HCT116 (cell line): ENCODE results near the gene PAQR6. TPM values are rescaled to one million over a fixed set of nuclear protein-coding genes. Genes with fewer than 3 reads are reported as not detected.
"Not testable (repeated sequence)": the region's sequence is repeated elsewhere in the genome, so short reads cannot be mapped to it uniquely, and the experiment has no call there.

Source experiments
- ATAC-seq: fragments of 200-7000 bp; cut with Tn5 transposase; 2 replicates; pipeline ENCODE4 v1.9.1; 2020; ENCODE audit warnings: mild to moderate bottlenecking, moderate library complexity
- BruUV-seq: library from RNA; stranded (reverse); fragments of 400-500 nt; replicated peaks from 2 replicates; lab custom pipeline; 2021; lab: Mats Ljungman, UMichigan
- CTCF ChIA-PET: fragments of 300-600 bp; sonication (Branson Sonifier 250); formaldehyde crosslinking; loops from one replicate; lab custom pipeline; 2021; ENCODE audit warnings: antibody characterized with exemption; lab: Charles Lee
- POLR2A ChIA-PET: fragments of 300-600, 350-600 bp; sonication (Branson Sonifier 250); formaldehyde crosslinking; loops from one replicate; lab custom pipeline; 2021; ENCODE audit warnings: antibody characterized with exemption; lab: Charles Lee
- RAD21 ChIA-PET, 2 experiments: fragments of 300-600 bp; sonication (Branson Sonifier 250); formaldehyde crosslinking; loops; one replicate each; lab custom pipeline; 2023; ENCODE audit warnings: low total read pairs in 2 of 2; ENCODE audit not compliant: uncharacterized antibody in 2 of 2, unreplicated experiment in 2 of 2, low non-redundant PET in 1 of 2; lab: Charles Lee
- DNase-seq: peaks from one replicate; pipeline ENCODE4 v3.0.0-alpha.2; 2010; ENCODE audit warnings: low read depth, low spot score
- H2AFZ ChIP-seq: fragments of 200-600 bp; shearing (Covaris generic), sonication (generic); 2 replicates; pipeline ENCODE4 v1.6.1; 2017; ENCODE audit warnings: low read depth, mixed run types, mixed read lengths, antibody characterized with exemption, low read length; ENCODE audit not compliant: poor library complexity, severe bottlenecking
- H3K27ac ChIP-seq: 2 replicates; pipeline ENCODE4 v1.5.1; 2012; ENCODE audit warnings: low read depth, low read length
- H3K27me3 ChIP-seq: fragments of 200-600 bp; sonication (generic); 2 replicates; pipeline ENCODE4 v1.6.1; 2016; ENCODE audit warnings: mixed run types, low read length, mixed read lengths; ENCODE audit not compliant: insufficient read depth
- H3K36me3 ChIP-seq, 2 experiments: fragments of 200-500 bp in 1 of 2; fragments of 200-600 bp in 1 of 2; sonication (Bioruptor generic) in 1 of 2; sonication (generic) in 1 of 2; 2 replicates each; pipeline versions ENCODE4 v1.5.1 to v1.6.1; 2014 to 2016; ENCODE audit warnings: low read length in 2 of 2, inconsistent platforms in 1 of 2, mixed read lengths in 1 of 2, mixed run types in 1 of 2; ENCODE audit not compliant: insufficient read depth in 2 of 2, control insufficient read depth in 1 of 2
- H3K4me1 ChIP-seq, 2 experiments: fragments of 200-600 bp in 1 of 2; sonication (generic) in 1 of 2; 2 replicates each; pipeline versions ENCODE4 v1.5.1 to v1.6.1; 2012 to 2017; ENCODE audit warnings: low read length in 2 of 2, inconsistent platforms in 1 of 2, mild to moderate bottlenecking in 1 of 2, mixed read lengths in 1 of 2, mixed run types in 1 of 2, moderate library complexity in 1 of 2; ENCODE audit not compliant: insufficient read depth in 2 of 2, control insufficient read depth in 1 of 2
- H3K4me2 ChIP-seq: fragments of 200-600 bp; sonication (generic); 2 replicates; pipeline ENCODE4 v1.6.1; 2017; ENCODE audit warnings: mixed run types, low read length, mixed read lengths
- H3K4me3 ChIP-seq, 2 experiments: fragments of 200-600 bp in 1 of 2; sonication (generic) in 1 of 2; replicated peaks in 1 of 2; 2 replicates each; pipeline ENCODE4 v1.5.1; 2011 to 2016; ENCODE audit warnings: low read length in 2 of 2, control low read depth in 1 of 2, low read depth in 1 of 2, mild to moderate bottlenecking in 1 of 2, mixed read lengths in 1 of 2, mixed run types in 1 of 2
- H3K79me2 ChIP-seq: fragments of 200-600 bp; sonication (generic); 2 replicates; pipeline ENCODE4 v1.6.1; 2017; ENCODE audit warnings: mild to moderate bottlenecking, mixed run types, low read length, moderate library complexity, mixed read lengths; ENCODE audit not compliant: insufficient read depth
- H3K9ac ChIP-seq: fragments of 200-600 bp; sonication (generic); 2 replicates; pipeline ENCODE4 v1.6.1; 2016; ENCODE audit warnings: low read length, mixed read lengths
- H3K9me2 ChIP-seq: fragments of 200-600 bp; sonication (generic), shearing (Covaris generic); 2 replicates; pipeline ENCODE4 v1.6.1; 2017; ENCODE audit warnings: mixed run types, mild to moderate bottlenecking, moderate library complexity; ENCODE audit not compliant: insufficient read depth
- H3K9me3 ChIP-seq, 2 experiments: fragments of 200-500 bp in 1 of 2; fragments of 200-600 bp in 1 of 2; sonication (Bioruptor generic) in 1 of 2; sonication (generic) in 1 of 2; 2 replicates each; pipeline ENCODE4 v1.6.1; 2014 to 2017; ENCODE audit warnings: low read length in 2 of 2, mixed read lengths in 2 of 2, inconsistent platforms in 1 of 2, low read depth in 1 of 2, mild to moderate bottlenecking in 1 of 2, mixed run types in 1 of 2, moderate library complexity in 1 of 2; ENCODE audit not compliant: control insufficient read depth in 1 of 2, insufficient read depth in 1 of 2
- H4K20me1 ChIP-seq: fragments of 200-600 bp; sonication (generic), shearing (Covaris generic); 2 replicates; pipeline ENCODE4 v1.6.1; 2017; ENCODE audit warnings: mixed run types, mild to moderate bottlenecking, moderate library complexity; ENCODE audit not compliant: insufficient read depth
- FOSL1 ChIP-seq: IDR thresholded peaks from 2 replicates; pipeline ENCODE4 v1.6.1; 2012; ENCODE audit warnings: low read depth
- SIN3A ChIP-seq: IDR thresholded peaks from 2 replicates; pipeline ENCODE4 v1.6.1; 2012; ENCODE audit warnings: low read depth
- SP1 ChIP-seq: IDR thresholded peaks from 2 replicates; pipeline ENCODE4 v1.6.1; 2012; ENCODE audit warnings: low read depth
- SRF ChIP-seq: IDR thresholded peaks from 2 replicates; pipeline ENCODE4 v1.6.1; 2012; ENCODE audit warnings: low read depth
- TCF7L2 ChIP-seq: IDR thresholded peaks from 2 replicates; pipeline ENCODE4 v1.7.0; 2011; ENCODE audit warnings: borderline replicate concordance, inconsistent platforms; ENCODE audit not compliant: insufficient read depth, insufficient read length; ENCODE audit errors: extremely low read depth
- ZFX ChIP-seq: fragments of 450-650 bp; IDR thresholded peaks from 2 replicates; pipeline ENCODE4 v1.6.1; 2017
- ZNF274 ChIP-seq: fragments of 200-500 bp; sonication (Bioruptor generic); IDR thresholded peaks from 2 replicates; pipeline ENCODE4 v1.6.1; 2014; ENCODE audit warnings: mild to moderate bottlenecking, low read depth, low read length, inconsistent platforms
- intact Hi-C: fragments of 100-400 bp; cut with micrococcal nuclease; formaldehyde crosslinking; loops from 2 replicates; pipeline ENCODE4 v1.10.0; 2022
- total RNA-seq: library from RNA; stranded (reverse); gene quantifications from one replicate; pipeline ENCODE4 v1.2.1, GENCODE V29; 2021; ENCODE audit not compliant: unreplicated experiment
- TF ChIP-seq, protein P1 (sequence below), 3 experiments: fragments of 200-600 bp in 1 of 3; sonication (generic) in 1 of 3; IDR thresholded peaks in 2 of 3; conservative IDR thresholded peaks in 1 of 3; 2 replicates each; pipeline ENCODE4 v1.5.1; 2012 to 2017; ENCODE audit warnings: low read depth in 2 of 3, low read length in 2 of 3, antibody characterized with exemption in 1 of 3, borderline replicate concordance in 1 of 3, control low read depth in 1 of 3, mild to moderate bottlenecking in 1 of 3, mixed read lengths in 1 of 3, mixed run types in 1 of 3, moderate library complexity in 1 of 3; ENCODE audit not compliant: insufficient read depth in 1 of 3
- TF ChIP-seq, protein P2 (sequence below): IDR thresholded peaks from 2 replicates; pipeline ENCODE4 v1.6.1; 2012
- TF ChIP-seq, protein P3 (sequence below): IDR thresholded peaks from 2 replicates; pipeline ENCODE4 v1.6.1; 2011; ENCODE audit warnings: mild to moderate bottlenecking, low read length, moderate library complexity; ENCODE audit not compliant: insufficient replicate concordance; ENCODE audit errors: extremely low read depth

Gene PAQR6
- total RNA-seq, 1 experiment from 2014 or later, result 10.9 TPM

DNA sequence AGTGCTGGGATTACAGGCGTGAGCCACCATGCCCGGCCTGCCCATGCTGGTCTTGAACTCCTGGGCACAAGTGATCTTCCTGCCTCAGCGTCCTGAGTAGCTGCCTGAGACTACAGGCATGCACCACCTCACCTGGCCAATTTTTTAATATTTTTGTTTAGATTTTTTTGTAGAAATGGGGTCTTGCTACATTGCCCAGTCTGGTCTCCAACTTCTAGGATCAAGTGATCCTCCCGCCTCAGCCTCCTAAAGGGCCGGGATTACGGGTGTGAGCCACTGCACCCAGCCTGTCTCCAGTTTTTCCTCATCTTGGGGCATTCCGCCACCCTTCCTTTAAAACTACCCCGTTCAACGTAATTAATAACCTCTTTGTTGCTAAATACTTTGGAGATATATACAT, 27.6 kb downstream of the PAQR6 start (continued):
- TF ChIP-seq, protein P1, sequence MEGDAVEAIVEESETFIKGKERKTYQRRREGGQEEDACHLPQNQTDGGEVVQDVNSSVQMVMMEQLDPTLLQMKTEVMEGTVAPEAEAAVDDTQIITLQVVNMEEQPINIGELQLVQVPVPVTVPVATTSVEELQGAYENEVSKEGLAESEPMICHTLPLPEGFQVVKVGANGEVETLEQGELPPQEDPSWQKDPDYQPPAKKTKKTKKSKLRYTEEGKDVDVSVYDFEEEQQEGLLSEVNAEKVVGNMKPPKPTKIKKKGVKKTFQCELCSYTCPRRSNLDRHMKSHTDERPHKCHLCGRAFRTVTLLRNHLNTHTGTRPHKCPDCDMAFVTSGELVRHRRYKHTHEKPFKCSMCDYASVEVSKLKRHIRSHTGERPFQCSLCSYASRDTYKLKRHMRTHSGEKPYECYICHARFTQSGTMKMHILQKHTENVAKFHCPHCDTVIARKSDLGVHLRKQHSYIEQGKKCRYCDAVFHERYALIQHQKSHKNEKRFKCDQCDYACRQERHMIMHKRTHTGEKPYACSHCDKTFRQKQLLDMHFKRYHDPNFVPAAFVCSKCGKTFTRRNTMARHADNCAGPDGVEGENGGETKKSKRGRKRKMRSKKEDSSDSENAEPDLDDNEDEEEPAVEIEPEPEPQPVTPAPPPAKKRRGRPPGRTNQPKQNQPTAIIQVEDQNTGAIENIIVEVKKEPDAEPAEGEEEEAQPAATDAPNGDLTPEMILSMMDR (IDR thresholded peaks at IDR 0.05 in 2 of 3, conservative IDR thresholded peaks at IDR 0.05 in 1 of 3; ENCODE audit: borderline replicate concordance in 1 of 3, insufficient read depth in 1 of 3, low read depth in 2 of 3, low read length in 2 of 3), result no peak
- TF ChIP-seq SRF, result no peak

DNA sequence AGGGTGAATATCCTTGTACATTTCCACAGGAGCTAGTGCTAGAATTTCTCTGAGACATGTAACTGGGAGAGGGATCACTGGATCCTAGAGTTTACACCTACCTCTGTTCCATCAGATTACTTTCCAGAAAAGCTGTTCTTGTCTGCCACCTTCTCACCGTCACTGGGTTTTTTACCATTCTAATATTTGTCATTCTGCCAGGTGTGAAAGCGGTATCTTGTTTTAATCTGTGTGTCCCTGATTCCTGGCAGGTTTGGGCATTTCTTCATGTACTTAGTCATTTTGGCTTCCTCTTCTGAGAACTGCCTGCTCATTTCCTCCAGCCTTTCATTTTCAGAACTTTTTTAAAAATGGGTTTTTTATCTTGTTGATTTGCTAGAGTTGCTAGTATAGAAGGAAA, 30.0 kb downstream of the PAQR6 start:
- H3K4me2 ChIP-seq, result no peak overlapping the region
- peaks cover 40% of the 10 kb centered on the region for H3K79me2 ChIP-seq
- ChIA-PET RAD21 (no interaction called here), POLR2A (no interaction called here), CTCF (no interaction called here)
- H3K9ac ChIP-seq, result no peak overlapping the region
- TF ChIP-seq, protein P2, sequence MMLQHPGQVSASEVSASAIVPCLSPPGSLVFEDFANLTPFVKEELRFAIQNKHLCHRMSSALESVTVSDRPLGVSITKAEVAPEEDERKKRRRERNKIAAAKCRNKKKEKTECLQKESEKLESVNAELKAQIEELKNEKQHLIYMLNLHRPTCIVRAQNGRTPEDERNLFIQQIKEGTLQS, result no peak
- no peak for TF ChIP-seq ZFX
- no peak for TF ChIP-seq FOSL1
- TF ChIP-seq, protein P3, sequence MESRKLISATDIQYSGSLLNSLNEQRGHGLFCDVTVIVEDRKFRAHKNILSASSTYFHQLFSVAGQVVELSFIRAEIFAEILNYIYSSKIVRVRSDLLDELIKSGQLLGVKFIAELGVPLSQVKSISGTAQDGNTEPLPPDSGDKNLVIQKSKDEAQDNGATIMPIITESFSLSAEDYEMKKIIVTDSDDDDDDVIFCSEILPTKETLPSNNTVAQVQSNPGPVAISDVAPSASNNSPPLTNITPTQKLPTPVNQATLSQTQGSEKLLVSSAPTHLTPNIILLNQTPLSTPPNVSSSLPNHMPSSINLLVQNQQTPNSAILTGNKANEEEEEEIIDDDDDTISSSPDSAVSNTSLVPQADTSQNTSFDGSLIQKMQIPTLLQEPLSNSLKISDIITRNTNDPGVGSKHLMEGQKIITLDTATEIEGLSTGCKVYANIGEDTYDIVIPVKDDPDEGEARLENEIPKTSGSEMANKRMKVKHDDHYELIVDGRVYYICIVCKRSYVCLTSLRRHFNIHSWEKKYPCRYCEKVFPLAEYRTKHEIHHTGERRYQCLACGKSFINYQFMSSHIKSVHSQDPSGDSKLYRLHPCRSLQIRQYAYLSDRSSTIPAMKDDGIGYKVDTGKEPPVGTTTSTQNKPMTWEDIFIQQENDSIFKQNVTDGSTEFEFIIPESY, result no peak
- no peak for TF ChIP-seq ZNF274
- TF ChIP-seq TCF7L2, result no peak
- TF ChIP-seq SP1, result no peak
- TF ChIP-seq, protein P1 (IDR thresholded peaks at IDR 0.05 in 2 of 3, conservative IDR thresholded peaks at IDR 0.05 in 1 of 3; ENCODE audit: borderline replicate concordance in 1 of 3, insufficient read depth in 1 of 3, low read depth in 2 of 3, low read length in 2 of 3), result no peak
- TF ChIP-seq SIN3A, result no peak
- no peak for TF ChIP-seq SRF
- intact Hi-C loops, result no loop called here
- no TSS peak for BruUV-seq
- H4K20me1 ChIP-seq, result no peaks in the 10 kb centered on the region
- H3K4me1 ChIP-seq, result peaks cover 6 to 17% of the 10 kb centered on the region in 2 experiments
- no peak overlapping the region for H2AFZ ChIP-seq
- no peaks in the 10 kb centered on the region for H3K36me3 ChIP-seq
- DNase-seq (no peak), ATAC-seq (no peak)
- H3K27ac ChIP-seq, result no peak overlapping the region
- H3K4me3 ChIP-seq, result no peak overlapping the region
- no peaks in the 10 kb centered on the region for H3K9me2 ChIP-seq
- H3K9me3 ChIP-seq, result no peaks in the 10 kb centered on the region
- H3K27me3 ChIP-seq, result no peaks in the 10 kb centered on the region

DNA sequence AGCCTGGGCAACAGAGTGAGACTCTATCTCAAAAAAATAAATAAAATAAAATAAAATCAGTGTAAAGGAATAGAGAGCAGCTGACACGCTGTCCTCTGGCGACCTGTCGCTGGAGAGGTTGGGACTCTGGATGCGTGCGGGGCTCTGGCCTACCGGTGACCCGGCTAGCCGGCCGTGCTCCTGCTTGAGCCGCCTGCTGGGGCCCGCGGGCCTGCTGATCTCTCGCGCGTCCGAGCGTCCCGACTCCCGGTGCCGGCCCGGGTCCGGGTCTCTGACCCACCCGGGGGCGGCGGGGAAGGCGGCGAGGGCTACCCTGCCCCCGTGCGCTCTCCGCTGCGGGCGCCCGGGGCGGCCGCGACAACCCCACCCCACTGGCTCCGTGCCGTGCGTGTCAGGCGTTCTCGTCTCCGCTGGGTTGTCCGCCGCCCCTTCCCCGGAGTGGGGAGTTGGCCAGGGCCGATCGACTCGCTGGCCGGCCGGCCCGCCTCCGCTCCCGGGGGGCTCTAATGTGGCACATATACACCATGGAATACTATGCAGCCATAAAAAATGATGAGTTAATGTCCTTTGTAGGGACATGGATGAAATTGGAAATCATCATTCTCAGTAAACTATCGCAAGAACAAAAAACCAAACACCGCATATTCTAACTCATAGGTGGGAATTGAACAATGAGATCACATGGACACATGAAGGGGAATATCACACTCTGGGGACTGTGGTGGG, 31.3 kb downstream of the PAQR6 start:
- CTCF ChIA-PET, BruUV-seq, POLR2A ChIA-PET, H4K20me1 ChIP-seq, RAD21 ChIA-PET, DNase-seq, H3K27ac ChIP-seq, H3K4me2 ChIP-seq, intact Hi-C loops, H3K27me3 ChIP-seq, H3K4me3 ChIP-seq, ATAC-seq, H3K36me3 ChIP-seq, H3K9me2 ChIP-seq, H3K9ac ChIP-seq, H3K9me3 ChIP-seq, H2AFZ ChIP-seq: not testable (repeated sequence)
- Histone ChIP-seq H3K4me1 (peaks cover 10 to 21% of the 10 kb centered on the region in 2 experiments), H3K79me2 (peaks cover 40% of the 10 kb centered on the region)
